Fibroblast of lung (primary cell): Measurements from ENCODE around the gene TLR3. TPM values are rescaled to one million over a fixed set of nuclear protein-coding genes. Genes with fewer than 3 reads are reported as not detected.

Experiments
- DNase-seq, 2 donors: peaks; one replicate each; pipeline versions ENCODE4 v3.0.0 to v3.0.0-alpha.2; 2010; ENCODE audit warnings: low read depth in 2 of 2
- H2AFZ ChIP-seq: 2 replicates; pipeline ENCODE4 v1.5.1; 2012; ENCODE audit warnings: low read length, control low read depth, inconsistent platforms
- H3K27ac ChIP-seq: 2 replicates; pipeline ENCODE4 v1.5.1; 2011; ENCODE audit warnings: low read length, control low read depth; ENCODE audit not compliant: insufficient read depth
- H3K27me3 ChIP-seq: 2 replicates; pipeline ENCODE4 v1.5.1; 2011; ENCODE audit warnings: mild to moderate bottlenecking, low read length; ENCODE audit not compliant: control insufficient read depth, insufficient read depth
- H3K36me3 ChIP-seq: 2 replicates; pipeline ENCODE4 v1.5.1; 2011; ENCODE audit warnings: low read length; ENCODE audit not compliant: control insufficient read depth, insufficient read depth
- H3K4me1 ChIP-seq: 2 replicates; pipeline ENCODE4 v1.5.1; 2011; ENCODE audit warnings: low read length; ENCODE audit not compliant: control insufficient read depth, insufficient read depth; ENCODE audit errors: extremely low read depth
- H3K4me2 ChIP-seq: 2 replicates; pipeline ENCODE4 v1.5.1; 2011; ENCODE audit warnings: low read length, control low read depth; ENCODE audit not compliant: insufficient read depth; ENCODE audit errors: extremely low read depth
- H3K4me3 ChIP-seq, 4 experiments: fragments of 200-600 bp in 1 of 4; sonication (generic) in 1 of 4; replicated peaks in 1 of 4; 2 replicates each; pipeline ENCODE4 v1.5.1; 2011 to 2016; ENCODE audit warnings: low read length in 4 of 4, low read depth in 3 of 4, mild to moderate bottlenecking in 3 of 4, control low read depth in 2 of 4, inconsistent platforms in 1 of 4, mixed read lengths in 1 of 4; ENCODE audit not compliant: insufficient read depth in 1 of 4; ENCODE audit errors: control extremely low read depth in 1 of 4
- H3K79me2 ChIP-seq: 2 replicates; pipeline ENCODE4 v1.5.1; 2012; ENCODE audit warnings: mild to moderate bottlenecking, low read length, inconsistent platforms; ENCODE audit not compliant: control insufficient read depth, insufficient read depth
- H3K9ac ChIP-seq: 2 replicates; pipeline ENCODE4 v1.5.1; 2011; ENCODE audit warnings: mild to moderate bottlenecking, low read length, control low read depth; ENCODE audit not compliant: insufficient read depth
- H3K9me3 ChIP-seq: 2 replicates; pipeline ENCODE4 v1.5.1; 2012; ENCODE audit warnings: low read depth, low read length; ENCODE audit not compliant: control insufficient read depth, insufficient read depth
- H4K20me1 ChIP-seq: 2 replicates; pipeline ENCODE4 v1.5.1; 2011; ENCODE audit warnings: low read length; ENCODE audit not compliant: control insufficient read depth, insufficient read depth; ENCODE audit errors: extremely low read depth
- EZH2 ChIP-seq: IDR thresholded peaks from 2 replicates; pipeline ENCODE4 v1.5.1; 2012; ENCODE audit warnings: low read length, control low read depth, mild to moderate bottlenecking; ENCODE audit errors: missing control alignments
- polyA plus RNA-seq, 2 donors: library from polyadenylated mRNA; depleted of rRNA in 1 of 2; stranded (reverse) in 1 of 2; unstranded in 1 of 2; fragments of >200 nt; gene quantifications; 2 replicates each; pipeline ENCODE4 v1.2.1, GENCODE V29; 2011 to 2012; ENCODE audit warnings: missing spikeins in 1 of 2
- total RNA-seq: library from RNA; depleted of rRNA; stranded (reverse); fragments of >200 nt; gene quantifications from 2 replicates; pipeline ENCODE4 v1.2.1, GENCODE V29; 2014
- TF ChIP-seq, protein P1 (sequence below), 2 donors: IDR thresholded peaks in 1 of 2; conservative IDR thresholded peaks in 1 of 2; 1 replicate in 1 of 2; 2 replicates in 1 of 2; pipeline ENCODE4 v1.5.1; 2011 to 2012; ENCODE audit warnings: low read length in 2 of 2, control low read depth in 1 of 2, inconsistent platforms in 1 of 2, low read depth in 1 of 2, mild to moderate bottlenecking in 1 of 2

Gene TLR3
- total and polyA plus RNA-seq, 2 donors (not counting 1 experiment from before 2014, with no cell fraction given), result 8.1 to 12.6 TPM

DNA sequence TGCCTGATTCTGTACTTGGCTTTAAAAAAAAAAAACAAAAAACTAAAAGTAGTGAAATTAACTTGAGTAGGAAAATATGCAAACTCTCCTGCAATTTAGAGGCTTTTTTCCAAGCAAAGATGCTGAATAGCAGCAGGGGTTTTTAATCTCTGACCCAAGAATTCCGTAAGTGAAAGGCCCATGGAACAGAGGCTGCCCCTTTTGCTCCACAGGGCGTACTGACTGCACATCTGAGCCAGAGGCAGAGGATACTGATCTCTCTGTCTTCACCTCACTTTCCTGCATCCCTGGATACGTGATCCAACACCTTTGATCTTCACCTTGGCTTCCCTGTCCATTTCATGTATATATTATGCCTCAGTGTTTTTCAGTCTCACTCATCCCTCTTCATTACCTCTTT, 39.4 kb downstream of the TLR3 start:
- DNase-seq, result no peak
- Histone ChIP-seq H3K36me3 (no peaks in the 10 kb centered on the region), H3K9ac (no peak overlapping the region), H3K4me1 (no peaks in the 10 kb centered on the region), H4K20me1 (no peaks in the 10 kb centered on the region), H2AFZ (no peak overlapping the region), H3K9me3 (no peaks in the 10 kb centered on the region), H3K4me2 (no peak overlapping the region), H3K79me2 (no peaks in the 10 kb centered on the region), H3K4me3 (no peak overlapping the region), H3K27me3 (peaks cover 14% of the 10 kb centered on the region), H3K27ac (no peak overlapping the region)
- TF ChIP-seq, protein P1, sequence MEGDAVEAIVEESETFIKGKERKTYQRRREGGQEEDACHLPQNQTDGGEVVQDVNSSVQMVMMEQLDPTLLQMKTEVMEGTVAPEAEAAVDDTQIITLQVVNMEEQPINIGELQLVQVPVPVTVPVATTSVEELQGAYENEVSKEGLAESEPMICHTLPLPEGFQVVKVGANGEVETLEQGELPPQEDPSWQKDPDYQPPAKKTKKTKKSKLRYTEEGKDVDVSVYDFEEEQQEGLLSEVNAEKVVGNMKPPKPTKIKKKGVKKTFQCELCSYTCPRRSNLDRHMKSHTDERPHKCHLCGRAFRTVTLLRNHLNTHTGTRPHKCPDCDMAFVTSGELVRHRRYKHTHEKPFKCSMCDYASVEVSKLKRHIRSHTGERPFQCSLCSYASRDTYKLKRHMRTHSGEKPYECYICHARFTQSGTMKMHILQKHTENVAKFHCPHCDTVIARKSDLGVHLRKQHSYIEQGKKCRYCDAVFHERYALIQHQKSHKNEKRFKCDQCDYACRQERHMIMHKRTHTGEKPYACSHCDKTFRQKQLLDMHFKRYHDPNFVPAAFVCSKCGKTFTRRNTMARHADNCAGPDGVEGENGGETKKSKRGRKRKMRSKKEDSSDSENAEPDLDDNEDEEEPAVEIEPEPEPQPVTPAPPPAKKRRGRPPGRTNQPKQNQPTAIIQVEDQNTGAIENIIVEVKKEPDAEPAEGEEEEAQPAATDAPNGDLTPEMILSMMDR (conservative IDR thresholded peaks at IDR 0.05 in 1 of 2, IDR thresholded peaks at IDR 0.05 in 1 of 2; ENCODE audit: low read depth in 1 of 2, low read length in 2 of 2), result no peak
- TF ChIP-seq EZH2, result no peak

GRCh38 chr4:186109245-186109644, 40.3 kb downstream of the TLR3 start:
- DNase-seq, result no peak
- Histone ChIP-seq H2AFZ (no peak overlapping the region), H3K9ac (no peak overlapping the region), H4K20me1 (no peaks in the 10 kb centered on the region), H3K4me3 (no peak overlapping the region), H3K9me3 (no peaks in the 10 kb centered on the region), H3K27ac (no peak overlapping the region), H3K36me3 (no peaks in the 10 kb centered on the region), H3K27me3 (peaks cover 14% of the 10 kb centered on the region), H3K4me1 (no peaks in the 10 kb centered on the region), H3K4me2 (no peak overlapping the region), H3K79me2 (no peaks in the 10 kb centered on the region)
- TF ChIP-seq, protein P1 (conservative IDR thresholded peaks at IDR 0.05 in 1 of 2, IDR thresholded peaks at IDR 0.05 in 1 of 2; ENCODE audit: low read depth in 1 of 2, low read length in 2 of 2), result no peak
- TF ChIP-seq EZH2, result no peak

GRCh38 chr4:186116697-186117096, 47.7 kb downstream of the TLR3 start:
- Histone ChIP-seq H3K4me3 (no peak overlapping the region), H3K4me1 (no peaks in the 10 kb centered on the region), H2AFZ (no peak overlapping the region), H3K36me3 (no peaks in the 10 kb centered on the region), H3K27me3 (no peaks in the 10 kb centered on the region), H3K27ac (no peak overlapping the region), H3K4me2 (no peak overlapping the region), H4K20me1 (no peaks in the 10 kb centered on the region), H3K9me3 (no peaks in the 10 kb centered on the region), H3K79me2 (no peaks in the 10 kb centered on the region), H3K9ac (no peak overlapping the region)
- DNase-seq, result no peak
- TF ChIP-seq, protein P1 (conservative IDR thresholded peaks at IDR 0.05 in 1 of 2, IDR thresholded peaks at IDR 0.05 in 1 of 2; ENCODE audit: low read depth in 1 of 2, low read length in 2 of 2), result no peak
- TF ChIP-seq EZH2, result no peak
